Keratinocyte (primary cell): ENCODE results near the gene HRK. TPM values are rescaled to one million over a fixed set of nuclear protein-coding genes. Genes with fewer than 3 reads are reported as not detected.
A peak's percentile ranks its signal among the peaks of the same experiment; 100 is the strongest.

Experiments
- DNase-seq: peaks from one replicate; pipeline ENCODE4 v3.0.0-alpha.2; 2011; ENCODE audit warnings: low read depth, missing footprints, low spot score
- FAIRE-seq: peaks from 2 replicates; lab custom pipeline; 2011; peaks lifted over from hg19 to GRCh38; lab: Jason Lieb, UNC
- H2AFZ ChIP-seq: 2 replicates; pipeline ENCODE4 v1.6.0; 2012; ENCODE audit warnings: low read length, control low read depth, inconsistent platforms; ENCODE audit not compliant: control insufficient read depth
- H3K27ac ChIP-seq: 2 replicates; pipeline ENCODE4 v1.5.1; 2011; ENCODE audit warnings: low read length; ENCODE audit not compliant: control insufficient read depth, insufficient read depth
- H3K27me3 ChIP-seq: 3 replicates; pipeline ENCODE4 v1.6.0; 2011; ENCODE audit warnings: low read length; ENCODE audit not compliant: control insufficient read depth, insufficient read depth; ENCODE audit errors: extremely low read depth
- H3K36me3 ChIP-seq, 2 experiments: 2 replicates in 1 of 2; 3 replicates in 1 of 2; pipeline ENCODE4 v1.5.1; 2011; ENCODE audit warnings: low read length in 2 of 2, mild to moderate bottlenecking in 1 of 2; ENCODE audit not compliant: control insufficient read depth in 2 of 2, insufficient read depth in 2 of 2; ENCODE audit errors: extremely low read depth in 1 of 2
- H3K4me1 ChIP-seq: 3 replicates; pipeline ENCODE4 v1.5.1; 2011; ENCODE audit warnings: low read length; ENCODE audit not compliant: control insufficient read depth, insufficient read depth; ENCODE audit errors: extremely low read depth
- H3K4me2 ChIP-seq: 3 replicates; pipeline ENCODE4 v1.6.0; 2011; ENCODE audit warnings: low read depth, low read length; ENCODE audit not compliant: control insufficient read depth, insufficient read depth; ENCODE audit errors: extremely low read depth
- H3K4me3 ChIP-seq, 3 experiments: fragments of 200-600 bp in 1 of 3; sonication (generic) in 1 of 3; 2 replicates in 2 of 3; 3 replicates in 1 of 3; pipeline ENCODE4 v1.5.1; 2011 to 2016; ENCODE audit warnings: low read length in 3 of 3, mild to moderate bottlenecking in 3 of 3, control low read depth in 2 of 3, inconsistent platforms in 1 of 3, low read depth in 1 of 3, mixed read lengths in 1 of 3, mixed run types in 1 of 3, moderate library complexity in 1 of 3; ENCODE audit not compliant: control insufficient read depth in 2 of 3, insufficient read depth in 2 of 3; ENCODE audit errors: extremely low read depth in 1 of 3
- H3K79me2 ChIP-seq: 2 replicates; pipeline ENCODE4 v1.6.0; 2012; ENCODE audit warnings: low read length; ENCODE audit not compliant: control insufficient read depth, insufficient read depth
- H3K9ac ChIP-seq: 3 replicates; pipeline ENCODE4 v1.6.0; 2011; ENCODE audit warnings: low read length; ENCODE audit not compliant: control insufficient read depth, insufficient read depth; ENCODE audit errors: extremely low read depth
- H3K9me1 ChIP-seq: 3 replicates; pipeline ENCODE4 v1.6.0; 2011; ENCODE audit warnings: low read length; ENCODE audit not compliant: control insufficient read depth, insufficient read depth; ENCODE audit errors: extremely low read depth
- H3K9me3 ChIP-seq: 2 replicates; pipeline ENCODE4 v1.5.1; 2012; ENCODE audit warnings: low read depth, low read length; ENCODE audit not compliant: control insufficient read depth
- H4K20me1 ChIP-seq: 3 replicates; pipeline ENCODE4 v1.6.0; 2011; ENCODE audit warnings: low read length; ENCODE audit not compliant: control insufficient read depth, insufficient read depth; ENCODE audit errors: extremely low read depth
- CTCF ChIP-seq, 3 experiments: IDR thresholded peaks in 1 of 3; conservative IDR thresholded peaks in 1 of 3; optimal IDR thresholded peaks in 1 of 3; 2 replicates in 2 of 3; 3 replicates in 1 of 3; pipeline versions ENCODE3 to v1.5.1; 2011; ENCODE audit warnings: low read length in 3 of 3, mild to moderate bottlenecking in 3 of 3, moderate library complexity in 2 of 3, control low read depth in 1 of 3, inconsistent platforms in 1 of 3; ENCODE audit not compliant: insufficient read depth in 2 of 3; ENCODE audit errors: extremely low read depth in 1 of 3
- EZH2 ChIP-seq: IDR thresholded peaks from one replicate; pipeline ENCODE4 v1.6.1; 2012; ENCODE audit warnings: inconsistent platforms, mild to moderate bottlenecking, low read length, moderate library complexity
- dilution Hi-C: fragments of 300-500 bp; cut with MboI; formaldehyde crosslinking; loops from one replicate; pipeline ENCODE4 v1.7.0; 2020; ENCODE audit warnings: low sequenced_read_pairs; ENCODE audit not compliant: extremely low pct_ligation_motif_present
- polyA plus RNA-seq, 5 experiments: library from polyadenylated mRNA; depleted of rRNA in 3 of 5; stranded (reverse) in 3 of 5; stranded (forward) in 1 of 5; unstranded in 1 of 5; fragments of >200 nt; gene quantifications; 1 replicate in 1 of 5; 2 replicates in 3 of 5; 3 replicates in 1 of 5; pipeline versions ENCODE4 v1.2.1 to v1.2.3, GENCODE V29; 2011 to 2012; ENCODE audit warnings: missing spikeins in 2 of 5, low read depth in 1 of 5, low replicate concordance in 1 of 5

Gene HRK
- polyA plus RNA-seq, 1 donor (not counting 4 experiments of a cell fraction or from before 2014, with no cell fraction given), result 0.01 TPM

GRCh38 chr12:116820064-116820656 lies 61.1 kb downstream of the HRK start:
- dilution Hi-C loops, result no loop called here
- Histone ChIP-seq H3K4me2 (no peak overlapping the region), H3K27ac (no peak overlapping the region)

DNA sequence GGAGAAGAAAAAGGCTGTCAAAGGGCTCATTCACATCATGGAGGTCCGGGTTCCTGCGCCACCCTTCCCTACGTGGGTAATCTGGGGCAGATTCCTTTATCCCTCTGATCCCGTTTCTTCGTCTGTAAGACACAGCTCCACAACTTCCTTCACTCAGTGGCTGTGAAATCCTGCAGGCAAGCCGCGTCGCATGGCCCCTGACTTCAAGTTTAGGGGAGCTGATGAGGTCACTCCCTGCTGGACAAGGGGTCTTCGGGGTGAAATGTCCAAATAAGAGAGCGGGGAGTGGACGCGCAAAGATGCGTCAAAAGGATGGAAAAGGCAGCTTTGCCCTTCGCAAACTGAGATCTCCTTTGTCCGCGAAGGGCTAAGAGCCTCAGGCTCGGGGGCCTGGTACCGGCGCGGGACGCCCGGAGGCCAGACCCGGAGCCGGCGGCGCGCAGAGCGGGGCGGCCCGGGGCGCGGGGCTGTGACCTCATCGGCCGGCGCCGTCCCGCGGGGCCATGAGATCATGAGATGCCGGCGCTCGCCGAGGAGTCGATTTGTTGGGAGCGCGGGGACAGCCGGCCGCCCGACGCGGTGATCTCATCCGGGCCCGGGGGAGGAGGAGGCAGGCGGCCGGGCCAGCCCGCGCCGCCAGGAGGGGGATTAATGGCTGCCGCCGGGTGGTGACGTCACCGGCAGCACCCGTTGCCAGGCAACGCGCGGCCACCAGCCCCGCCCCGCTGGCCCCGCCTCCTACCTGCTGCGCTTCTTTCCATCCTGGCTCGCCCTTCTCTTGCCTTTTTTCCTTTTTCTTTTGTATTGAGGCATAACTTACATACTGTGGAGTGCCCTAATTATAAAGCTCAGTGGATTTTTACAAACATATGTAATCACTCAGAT lies 62.1 kb downstream of the HRK start:
- DNase-seq (peak; percentile 36), FAIRE-seq (no peak)
- Histone ChIP-seq H3K9me1 (no peaks in the 10 kb centered on the region), H3K27ac (peak overlapping the region; percentile 82), H3K27me3 (peaks cover 10% of the 10 kb centered on the region), H3K4me3 (peak overlapping the region; percentile 73 to 98 (median 91)), H3K79me2 (no peaks in the 10 kb centered on the region), H3K9me3 (no peaks in the 10 kb centered on the region), H4K20me1 (no peaks in the 10 kb centered on the region), H2AFZ (peak overlapping the region; percentile 99), H3K36me3 (no peaks in the 10 kb centered on the region), H3K4me2 (peak overlapping the region; percentile 90), H3K4me1 (peaks cover 6% of the 10 kb centered on the region), H3K9ac (peak overlapping the region; percentile 97)
- TF ChIP-seq EZH2, result no peak
- TF ChIP-seq CTCF (optimal IDR thresholded peaks at IDR 0.05 in 1 of 3, IDR thresholded peaks at IDR 0.05 in 1 of 3, conservative IDR thresholded peaks at IDR 0.05 in 1 of 3; ENCODE audit: extremely low read depth in 1 of 3, insufficient read depth in 2 of 3, low read length in 3 of 3), result no peak
- dilution Hi-C loops, result no loop called here

More at GRCh38 chr12:116820064-116820656, 61.1 kb downstream of the HRK start:
- Histone ChIP-seq H3K9me1 (no peaks in the 10 kb centered on the region), H2AFZ (no peak overlapping the region), H4K20me1 (no peaks in the 10 kb centered on the region), H3K9me3 (no peaks in the 10 kb centered on the region), H3K27me3 (peaks cover 10% of the 10 kb centered on the region), H3K36me3 (no peaks in the 10 kb centered on the region), H3K9ac (no peak overlapping the region), H3K4me3 (no peak overlapping the region), H3K4me1 (peaks cover 6% of the 10 kb centered on the region), H3K79me2 (no peaks in the 10 kb centered on the region)
- DNase-seq (no peak), FAIRE-seq (peak; percentile 34)
- no peak for TF ChIP-seq CTCF (optimal IDR thresholded peaks at IDR 0.05 in 1 of 3, IDR thresholded peaks at IDR 0.05 in 1 of 3, conservative IDR thresholded peaks at IDR 0.05 in 1 of 3; ENCODE audit: extremely low read depth in 1 of 3, insufficient read depth in 2 of 3, low read length in 3 of 3)
- no peak for TF ChIP-seq EZH2
